Ovary (tissue), 9 donors: Measurements from ENCODE around the gene TP53INP2. TPM values are rescaled to one million over a fixed set of nuclear protein-coding genes. Genes with fewer than 3 reads are reported as not detected.
"Not testable (repeated sequence)": the region's sequence is repeated elsewhere in the genome, so short reads cannot be mapped to it uniquely, and the experiment has no call there.

Experiments used
- DNase-seq, 5 donors: peaks; one replicate each; pipeline ENCODE4 v3.0.0-alpha.2; 2019 to 2020
- H3K27ac ChIP-seq, 2 donors: fragments of 200-600 bp; one replicate each; pipeline versions ENCODE4 v1.5.1 to v1.8.0; 2019 to 2022
- H3K27me3 ChIP-seq: fragments of 200-600 bp; one replicate; pipeline ENCODE4 v1.8.0; 2022
- H3K36me3 ChIP-seq: fragments of 200-600 bp; sonication (generic); one replicate; pipeline ENCODE4 v1.5.1; 2019
- H3K4me1 ChIP-seq: one replicate; pipeline ENCODE4 v1.8.1; 2013; ENCODE audit warnings: mild to moderate bottlenecking, moderate library complexity; ENCODE audit not compliant: insufficient read depth
- H3K4me3 ChIP-seq: fragments of 200-600 bp; sonication (generic); one replicate; pipeline ENCODE4 v1.5.1; 2017
- H3K9me3 ChIP-seq, 2 donors: fragments of 200-600 bp in 1 of 2; sonication (generic) in 1 of 2; one replicate each; pipeline versions ENCODE4 v1.5.1 to v1.8.1; 2013 to 2019; ENCODE audit warnings: mild to moderate bottlenecking in 1 of 2, moderate library complexity in 1 of 2
- EP300 ChIP-seq: sonication (generic); formaldehyde crosslinking; IDR thresholded peaks from one replicate; pipeline ENCODE4 v1.6.1; 2017; ENCODE audit warnings: antibody characterized with exemption
- POLR2A ChIP-seq: fragments of 450-650 bp; IDR thresholded peaks from one replicate; pipeline ENCODE4 v1.6.1; 2017; ENCODE audit warnings: antibody characterized with exemption, mild to moderate bottlenecking, moderate library complexity
- WGBS, 3 donors: extraction: QIAGEN DNeasy Blood & Tissue Kit in 1 of 3; methylation state at CpG; one replicate each; pipeline versions ENCODE4 v1.1.5 to v1.1.7; 2013 to 2017; 5-methylcytosine and 5-hydroxymethylcytosine counted together
- intact Hi-C, 4 donors: fragments of 100-400 bp; cut with DNase I; formaldehyde crosslinking; loops; one replicate each; pipeline versions ENCODE4 v1.11.0 to v1.15.1; 2022 to 2023
- polyA plus RNA-seq, 2 donors: library from polyadenylated mRNA; stranded (reverse); fragments of 200-250 nt in 1 of 2; fragments of 350-450 nt in 1 of 2; fragmentation: Illumina TruSeq in 1 of 2; extraction: RNeasy Lipid Tissue Mini Kit (QIAGEN cat#74804) in 1 of 2; gene quantifications; one replicate each; pipeline ENCODE4 v1.2.3, GENCODE V29; 2013 to 2014
- total RNA-seq, 7 donors: library from RNA; depleted of rRNA in 2 of 7; stranded (reverse); fragments of >200 nt in 2 of 7; fragmentation: NEBNext Ultra II Directional in 3 of 7; extraction: Animal tissue kit (Norgen Biotek cat#: 25700) in 3 of 7; gene quantifications; one replicate each; pipeline versions ENCODE4 v1.1.0 to v1.2.4, GENCODE V29; 2016 to 2023
- TF ChIP-seq, protein P1 (sequence below), 3 donors: fragments of 450-650 bp in 2 of 3; fragments of 200-600 bp in 1 of 3; IDR thresholded peaks; one replicate each; pipeline versions ENCODE4 v1.5.1 to v1.8.0; 2016 to 2022; ENCODE audit warnings: antibody characterized with exemption in 3 of 3, mild to moderate bottlenecking in 1 of 3
- donor health status: DM: no; HTN: no; CAD: no; lungs with moderate emphysema.
- donor health status: DM: no; HTN: no; CAD: no.
- donor health status: Bipolar disorder and iron deficiency.
- donor health status: DM: yes; HTN: yes; CAD: no.
- donor health status: DM: no; HTN: no; CAD: no.
- donor health status: DM: yes; HTN: yes; CAD: no.

TP53INP2 gene
- total and polyA plus RNA-seq, 9 donors = 4.9 to 50.3 (median 13.3) TPM

DNA sequence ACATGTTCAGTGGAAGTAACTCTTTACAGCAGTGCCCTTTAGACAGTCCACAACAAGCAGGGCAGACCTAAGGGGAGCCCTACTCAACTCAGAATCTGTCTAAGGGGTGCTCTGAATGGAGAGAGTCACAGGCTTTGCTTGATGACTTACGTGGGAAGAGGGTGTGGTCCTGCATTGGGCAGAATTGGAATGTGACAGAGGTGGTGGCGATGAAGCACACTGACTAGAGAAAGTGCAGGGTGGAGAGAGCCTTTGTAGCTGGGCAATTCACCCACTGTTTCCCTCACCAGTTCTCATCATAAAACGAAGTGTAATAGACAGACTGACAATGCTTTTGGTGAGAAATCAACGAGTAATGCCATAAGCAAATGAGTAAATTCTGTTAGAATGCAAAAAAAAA lies 11.2 kb downstream of the TP53INP2 start:
- H3K27me3 ChIP-seq = no peaks in the 10 kb centered on the region
- no peak overlapping the region for H3K27ac ChIP-seq
- H3K36me3 ChIP-seq = no peaks in the 10 kb centered on the region
- DNase-seq = no peak
- TF ChIP-seq EP300 (no peak), POLR2A (no peak)
- TF ChIP-seq, protein P1, sequence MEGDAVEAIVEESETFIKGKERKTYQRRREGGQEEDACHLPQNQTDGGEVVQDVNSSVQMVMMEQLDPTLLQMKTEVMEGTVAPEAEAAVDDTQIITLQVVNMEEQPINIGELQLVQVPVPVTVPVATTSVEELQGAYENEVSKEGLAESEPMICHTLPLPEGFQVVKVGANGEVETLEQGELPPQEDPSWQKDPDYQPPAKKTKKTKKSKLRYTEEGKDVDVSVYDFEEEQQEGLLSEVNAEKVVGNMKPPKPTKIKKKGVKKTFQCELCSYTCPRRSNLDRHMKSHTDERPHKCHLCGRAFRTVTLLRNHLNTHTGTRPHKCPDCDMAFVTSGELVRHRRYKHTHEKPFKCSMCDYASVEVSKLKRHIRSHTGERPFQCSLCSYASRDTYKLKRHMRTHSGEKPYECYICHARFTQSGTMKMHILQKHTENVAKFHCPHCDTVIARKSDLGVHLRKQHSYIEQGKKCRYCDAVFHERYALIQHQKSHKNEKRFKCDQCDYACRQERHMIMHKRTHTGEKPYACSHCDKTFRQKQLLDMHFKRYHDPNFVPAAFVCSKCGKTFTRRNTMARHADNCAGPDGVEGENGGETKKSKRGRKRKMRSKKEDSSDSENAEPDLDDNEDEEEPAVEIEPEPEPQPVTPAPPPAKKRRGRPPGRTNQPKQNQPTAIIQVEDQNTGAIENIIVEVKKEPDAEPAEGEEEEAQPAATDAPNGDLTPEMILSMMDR (IDR thresholded peaks at IDR 0.05) = no peak
- H3K4me1 ChIP-seq = peaks cover 4% of the 10 kb centered on the region
- no peaks in the 10 kb centered on the region for H3K9me3 ChIP-seq
- WGBS, 3 donors = 96 to 100% (median 98%) methylated on average over 4 of the region's 4 CpGs
- intact Hi-C loops = no loop called here
- no peak overlapping the region for H3K4me3 ChIP-seq

DNA sequence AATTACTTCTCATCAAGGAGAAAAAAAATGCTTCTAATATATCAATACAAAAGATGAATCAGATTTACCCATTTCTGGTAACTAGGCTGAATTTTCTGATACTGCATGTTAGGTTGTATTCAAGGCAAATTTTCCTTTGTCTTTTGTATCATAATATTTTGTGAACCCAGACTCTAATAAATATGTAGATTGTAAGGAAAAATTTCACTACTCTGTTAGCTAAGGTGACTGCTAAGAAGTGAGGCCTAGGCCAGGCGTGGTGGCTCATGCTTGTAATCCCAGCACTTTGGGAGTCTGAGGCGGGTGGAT lies 12.7 kb downstream of the TP53INP2 start:
- no peaks in the 10 kb centered on the region for H3K9me3 ChIP-seq
- H3K4me3 ChIP-seq = no peak overlapping the region
- H3K36me3 ChIP-seq = no peaks in the 10 kb centered on the region
- no peak for TF ChIP-seq POLR2A
- TF ChIP-seq, protein P1 (IDR thresholded peaks at IDR 0.05) = no peak
- intact Hi-C loops = no loop called here
- H3K27ac ChIP-seq = no peak overlapping the region
- H3K4me1 ChIP-seq = peaks cover 4% of the 10 kb centered on the region
- 98 to 100% (median 98%) methylated on average over 2 of the region's 2 CpGs for WGBS, 3 donors
- DNase-seq = no peak
- no peaks in the 10 kb centered on the region for H3K27me3 ChIP-seq

DNA sequence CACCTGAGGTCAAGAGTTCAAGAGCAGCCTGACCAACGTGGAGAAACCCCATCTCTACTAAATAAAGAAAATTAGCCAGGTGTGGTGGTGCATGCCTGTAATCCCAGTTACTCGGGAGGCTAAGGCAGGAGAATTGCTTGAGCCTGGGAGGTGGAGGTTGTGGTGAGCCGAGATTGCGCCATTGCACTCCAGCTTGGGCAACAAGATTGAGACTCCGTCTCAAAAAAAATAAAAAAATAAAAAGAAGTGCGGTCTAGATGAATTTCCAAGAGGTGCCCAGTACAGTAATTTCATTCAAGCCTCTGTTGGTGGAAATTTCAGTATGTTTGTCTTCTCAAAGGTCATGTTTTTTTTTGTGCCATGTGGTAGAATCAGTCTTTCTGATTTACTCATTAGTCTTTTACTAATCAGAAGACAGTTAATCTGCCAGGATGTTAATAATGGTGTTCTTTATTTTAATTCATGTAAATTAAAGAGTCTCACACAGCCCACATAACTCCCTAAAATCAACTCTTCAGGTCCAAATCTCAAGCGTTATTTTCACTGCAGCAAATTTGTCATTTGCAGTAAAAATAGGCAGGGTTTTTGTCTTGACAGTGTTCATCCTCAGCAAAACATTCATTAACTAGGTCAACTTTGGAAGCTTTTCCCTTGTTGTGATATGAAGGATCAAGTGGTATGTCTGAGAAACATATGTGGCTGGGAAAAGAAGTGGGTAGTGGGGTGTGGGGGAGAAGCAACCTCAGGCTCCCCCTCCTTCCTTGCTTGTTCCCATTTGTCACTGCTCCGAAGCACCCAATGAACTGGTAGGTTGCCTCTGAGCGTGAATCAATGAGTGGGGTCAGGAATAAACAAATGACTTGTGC lies 13.3 kb downstream of the TP53INP2 start:
- Histone ChIP-seq H3K27ac (no peak overlapping the region), H3K27me3 (no peaks in the 10 kb centered on the region), H3K4me1 (peaks cover 4% of the 10 kb centered on the region), H3K9me3 (no peaks in the 10 kb centered on the region), H3K36me3 (no peaks in the 10 kb centered on the region), H3K4me3 (no peak overlapping the region)
- TF ChIP-seq POLR2A (no peak), EP300 (no peak)
- TF ChIP-seq, protein P1 (IDR thresholded peaks at IDR 0.05) = no peak
- WGBS, 3 donors = 83 to 87% (median 84%) methylated on average over 9 of the region's 9 CpGs
- intact Hi-C loops = no loop called here
- no peak for DNase-seq

DNA sequence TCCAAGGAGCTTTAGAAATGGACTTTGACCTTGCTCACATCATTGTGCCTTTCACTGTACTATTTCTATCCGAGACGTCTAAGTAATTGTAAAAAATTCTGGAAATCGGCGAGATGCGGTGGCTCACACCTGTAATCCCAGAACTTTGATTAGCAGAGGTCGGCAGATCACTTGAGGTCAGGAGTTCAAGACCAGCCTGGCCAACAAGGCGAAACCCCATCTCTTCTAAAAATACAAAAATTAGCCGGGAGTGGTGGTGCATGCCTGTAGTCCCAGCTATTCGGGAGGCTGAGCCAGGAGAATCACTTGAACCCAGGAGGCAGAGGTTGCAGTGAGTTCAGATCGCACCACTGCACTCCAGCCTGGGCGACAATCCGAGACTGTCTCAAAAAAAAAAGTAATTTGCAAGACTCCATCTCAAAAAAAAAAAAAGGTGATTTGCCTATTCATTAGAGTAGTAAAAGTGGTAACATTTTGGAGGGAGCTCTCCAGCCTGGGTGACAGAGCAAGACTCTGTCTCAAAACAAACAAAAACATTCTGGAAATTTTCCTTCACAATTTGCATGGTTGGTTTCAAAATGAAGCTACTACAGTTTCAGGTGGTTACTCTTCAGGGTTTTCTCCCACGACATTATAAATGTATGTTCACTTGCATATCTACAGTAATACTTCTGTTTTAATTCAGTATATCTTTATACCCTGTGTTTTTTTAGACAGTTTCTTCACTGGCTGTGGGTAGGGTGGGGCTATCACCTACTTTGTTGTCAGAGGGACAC lies 15.3 kb downstream of the TP53INP2 start:
- H3K4me1 ChIP-seq, H3K27ac ChIP-seq, H3K27me3 ChIP-seq, DNase-seq, H3K36me3 ChIP-seq, intact Hi-C loops, H3K9me3 ChIP-seq, H3K4me3 ChIP-seq: not testable (repeated sequence)
- 95% methylated on average over 13 of the region's 13 CpGs for WGBS, 3 donors

DNA sequence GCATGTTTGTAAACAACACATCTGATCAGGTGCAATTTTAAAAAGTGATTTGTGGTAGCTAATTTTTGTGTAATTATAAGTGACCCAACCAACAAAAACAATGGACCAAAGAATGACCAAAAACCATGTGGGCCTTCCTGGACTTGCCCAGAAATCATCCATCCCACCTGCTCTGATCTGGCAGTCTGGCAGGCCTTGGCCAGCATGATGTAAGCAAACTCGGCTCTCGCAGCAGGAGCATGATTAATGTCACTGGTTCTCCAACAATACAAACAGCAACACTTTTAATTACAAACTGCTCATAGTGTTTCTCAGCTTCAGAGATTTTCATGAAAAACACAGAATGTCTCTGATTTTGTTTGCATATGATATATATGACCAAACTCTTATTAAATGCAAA lies 16.1 kb downstream of the TP53INP2 start:
- WGBS, 3 donors = 26 to 28% (median 26%) methylated on average over 2 of the region's 2 CpGs
- no peaks in the 10 kb centered on the region for H3K9me3 ChIP-seq
- no peak overlapping the region for H3K4me3 ChIP-seq
- TF ChIP-seq POLR2A = no peak
- TF ChIP-seq, protein P1 (IDR thresholded peaks at IDR 0.05) = no peak
- no peak for TF ChIP-seq EP300
- intact Hi-C loops = no loop called here
- no peak overlapping the region for H3K27ac ChIP-seq
- DNase-seq = no peak
- no peaks in the 10 kb centered on the region for H3K4me1 ChIP-seq
- H3K36me3 ChIP-seq = no peaks in the 10 kb centered on the region
- H3K27me3 ChIP-seq = no peaks in the 10 kb centered on the region

DNA sequence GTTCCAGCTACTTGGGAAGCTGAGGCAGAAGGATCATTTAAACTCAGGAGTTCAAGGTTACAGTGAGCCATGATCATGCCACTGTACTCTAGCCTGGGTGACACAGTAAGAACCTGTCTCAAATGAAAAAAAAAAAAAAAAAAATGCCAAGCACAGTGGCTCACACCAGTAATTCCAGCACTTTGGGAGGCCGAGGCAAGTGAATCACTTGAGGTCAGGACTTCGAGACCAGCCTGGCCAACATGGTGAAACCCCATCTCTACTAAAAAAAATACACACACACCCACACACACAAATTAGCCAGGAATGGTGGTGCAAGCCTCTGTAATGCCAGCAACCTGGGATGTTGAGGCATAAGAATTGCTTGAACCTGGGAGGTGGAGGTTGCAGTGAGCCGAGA lies 18.4 kb downstream of the TP53INP2 start:
- H3K27me3 ChIP-seq, DNase-seq, H3K4me3 ChIP-seq, H3K27ac ChIP-seq, H3K4me1 ChIP-seq, H3K36me3 ChIP-seq, H3K9me3 ChIP-seq, intact Hi-C loops: not testable (repeated sequence)
- WGBS, 3 donors = 92 to 95% (median 92%) methylated on average over 3 of the region's 3 CpGs
